ENCODE data around the gene ZNF839. TPM values are rescaled to one million over a fixed set of nuclear protein-coding genes. Genes with fewer than 3 reads are reported as not detected.

Gene ZNF839
- polyA plus RNA-seq, 2 donors, result 5.5 to 10.0 TPM

- no peak overlapping the region for H3K27ac ChIP-seq (ENCODE audit: low read depth in 2 of 2, low read length in 1 of 2)
- H3K4me1 ChIP-seq (ENCODE audit: control insufficient read depth in 2 of 2, insufficient read depth in 2 of 2, low read length in 1 of 2), result no peaks in the 10 kb centered on the region
- WGBS, 2 donors, result 59 to 64% methylated on average over 2 of the region's 2 CpGs
- H3K9me3 ChIP-seq (ENCODE audit: control insufficient read depth in 2 of 2, insufficient read depth in 1 of 2, low read depth in 1 of 2, low read length in 1 of 2), result no peaks in the 10 kb centered on the region
- no peaks in the 10 kb centered on the region for H3K27me3 ChIP-seq (ENCODE audit: control insufficient read depth in 1 of 2, insufficient read depth in 2 of 2, low read length in 2 of 2)
- H3K4me3 ChIP-seq (ENCODE audit: low read depth in 1 of 2, low read length in 2 of 2), result no peak overlapping the region
- H3K36me3 ChIP-seq (ENCODE audit: control insufficient read depth in 2 of 2, insufficient read depth in 2 of 2, low read length in 1 of 2), result no peaks in the 10 kb centered on the region
Measured at GRCh38 chr14:102390064-102390855, 70.7 kb downstream of the ZNF839 start.

Other genes starting within 250 kb of the ZNF839 start
- gene HSP90AA1, start 232.7 kb upstream of the ZNF839 start, polyA plus RNA-seq, result 100 to 1,000 TPM; 132 to 194 TPM
- gene WDR20, start 179.8 kb upstream of the ZNF839 start, polyA plus RNA-seq, result 10 to 100 TPM; 12.8 to 13.1 TPM
- gene MOK, start 14.6 kb upstream of the ZNF839 start, polyA plus RNA-seq, result 1 to 10 TPM; 7.2 to 8.3 TPM
- gene CINP, start 43.1 kb downstream of the ZNF839 start, polyA plus RNA-seq, result 10 to 100 TPM; 29.2 to 43.4 TPM
- gene TECPR2, start 43.2 kb downstream of the ZNF839 start, polyA plus RNA-seq, result 1 to 10 TPM; 3.3 to 3.8 TPM
- gene ANKRD9, start 190.0 kb downstream of the ZNF839 start, polyA plus RNA-seq, result 10 to 100 TPM; 12.5 to 12.9 TPM

Measured in esophagus (tissue), 2 donors.